ENCODE data around the gene PTPN2. TPM values are rescaled to one million over a fixed set of nuclear protein-coding genes. Genes with fewer than 3 reads are reported as not detected.

PTPN2 gene
- total and polyA plus RNA-seq, 9 of the 15 experiments (the other 6 are each of a cell fraction or from before 2014, with no cell fraction given) = 36.6 to 66.4 (median 43.8) TPM

- TF ChIP-seq GTF3C2 (IDR thresholded peaks at IDR 0.05; ENCODE audit: borderline replicate concordance, extremely low read depth, insufficient read length) (no peak), MAZ (CRISPR knock-in tag; conservative IDR thresholded peaks at IDR 0.05 in 1 of 2, IDR thresholded peaks at IDR 0.05 in 1 of 2) (no peak), ZBTB7A (IDR thresholded peaks at IDR 0.05; ENCODE audit: borderline replicate concordance, control insufficient read depth, low read depth, low read length) (no peak), FOXJ3 (CRISPR knock-in tag; IDR thresholded peaks at IDR 0.05) (no peak), PHF8 (IDR thresholded peaks at IDR 0.05; ENCODE audit: borderline replicate concordance, low read length) (no peak), BACH1 (tag; IDR thresholded peaks at IDR 0.05) (no peak)
These were observed 45.8 kb downstream of the PTPN2 start (continued) for GRCh38 chr18:12838178-12838634.

- H3K9me1 ChIP-seq (ENCODE audit: control insufficient read depth, insufficient read depth, low read length) = peaks cover 3% of the 10 kb centered on the region
- H3K4me3 ChIP-seq = no peak overlapping the region
- TF ChIP-seq PHB2 (IDR thresholded peaks at IDR 0.05; ENCODE audit: low read depth) (no peak), SNRNP70 (optimal IDR thresholded peaks at IDR 0.05; ENCODE audit: low read depth, low read length) (no peak), KLF16 (IDR thresholded peaks at IDR 0.05) (no peak), BCOR (IDR thresholded peaks at IDR 0.05) (no peak)
- H4K20me1 ChIP-seq (replicated peaks; ENCODE audit: control insufficient read depth, insufficient read depth, low read length) = no peaks in the 10 kb centered on the region
- ChIA-PET POLR2A (no interaction called here), CTCF (ENCODE audit: low intra/inter-chr PET ratio) (no interaction called here)
- H3K9ac ChIP-seq (ENCODE audit: insufficient read depth in 1 of 2, low read depth in 2 of 2, low read length in 2 of 2) = 0 out of 4 replicates have a peak overlapping the region, but pooled peaks of 1 of the 2 experiments have one; percentile 30
- peaks cover 34% of the 10 kb centered on the region for H3K36me3 ChIP-seq (ENCODE audit: control insufficient read depth, insufficient read depth, low read length)
- FAIRE-seq = no peak
- no TSS peak for BruUV-seq (replicated peaks)
- peaks cover 31% of the 10 kb centered on the region for H3K79me2 ChIP-seq (ENCODE audit: control insufficient read depth, insufficient read depth, low read length)
- H3K4me1 ChIP-seq (replicated peaks in 1 of 2; ENCODE audit: control insufficient read depth in 2 of 2, insufficient read depth in 2 of 2, low read length in 2 of 2) = peaks cover 0 to 16% of the 10 kb centered on the region in 2 experiments; a peak in 4 of 5 replicates
- peak overlapping the region; percentile 56; the same call in 1 of the 3 replicates for H3K27ac ChIP-seq (ENCODE audit: extremely low read depth, low read depth, low read length)
- in situ Hi-C loops (cut with MboI) (no loop called here), intact Hi-C loops (cut with micrococcal nuclease) (no loop called here)
- no peak overlapping the region for H2AFZ ChIP-seq (ENCODE audit: low read depth, low read length)
- H3K9me3 ChIP-seq (replicated peaks; ENCODE audit: control insufficient read depth, insufficient read depth, low read depth, low read length) = no peaks in the 10 kb centered on the region
- ATAC-seq = no peak
- no peak overlapping the region for H3K4me2 ChIP-seq (ENCODE audit: insufficient read depth, low read length)
- H3K27me3 ChIP-seq (ENCODE audit: control insufficient read depth in 2 of 2, insufficient read depth in 2 of 2, low read length in 2 of 2) = no peaks in the 10 kb centered on the region
- no peak for DNase-seq (ENCODE audit: extremely low read depth in 1 of 4, low spot score in 3 of 4)
These were observed 46.3 kb downstream of the PTPN2 start for GRCh38 chr18:12837747-12838146.

All from K562 (cell line).